ENCODE data around the gene PLCB2. TPM values are rescaled to one million over a fixed set of nuclear protein-coding genes. Genes with fewer than 3 reads are reported as not detected.

PLCB2 gene
- total RNA-seq, 1 donor = 0.27 TPM

- no peak overlapping the region for H3K4me3 ChIP-seq (ENCODE audit: low read depth, low read length)
- DNase-seq (ENCODE audit: low read depth) = no peak
- no peak for TF ChIP-seq CTCF (IDR thresholded peaks at IDR 0.05; ENCODE audit: insufficient read depth, low read length)
Measured at GRCh38 chr15:40245666-40246450, 61.9 kb downstream of the PLCB2 start.

- TF ChIP-seq CTCF (IDR thresholded peaks at IDR 0.05; ENCODE audit: insufficient read depth, low read length) = no peak
- DNase-seq (ENCODE audit: low read depth) = no peak
- no peak overlapping the region for H3K4me3 ChIP-seq (ENCODE audit: low read depth, low read length)
Measured at GRCh38 chr15:40244961-40245523, 62.7 kb downstream of the PLCB2 start.

GRCh38 chr15:40243126-40243810 lies 64.5 kb downstream of the PLCB2 start:
- H3K4me3 ChIP-seq (ENCODE audit: low read depth, low read length) = no peak overlapping the region
- no peak for DNase-seq (ENCODE audit: low read depth)
- no peak for TF ChIP-seq CTCF (IDR thresholded peaks at IDR 0.05; ENCODE audit: insufficient read depth, low read length)

- TF ChIP-seq CTCF (IDR thresholded peaks at IDR 0.05; ENCODE audit: insufficient read depth, low read length) = no peak
- DNase-seq (ENCODE audit: low read depth) = no peak
- H3K4me3 ChIP-seq (ENCODE audit: low read depth, low read length) = no peak overlapping the region
Measured at GRCh38 chr15:40242601-40243000, 65.1 kb downstream of the PLCB2 start.

GRCh38 chr15:40242213-40242599 lies 65.5 kb downstream of the PLCB2 start:
- TF ChIP-seq CTCF (IDR thresholded peaks at IDR 0.05; ENCODE audit: insufficient read depth, low read length) = no peak
- no peak for DNase-seq (ENCODE audit: low read depth)
- no peak overlapping the region for H3K4me3 ChIP-seq (ENCODE audit: low read depth, low read length)

- no peak for DNase-seq (ENCODE audit: low read depth)
- no peak overlapping the region for H3K4me3 ChIP-seq (ENCODE audit: low read depth, low read length)
Measured at GRCh38 chr15:40241269-40242212, 66.2 kb downstream of the PLCB2 start.

More at GRCh38 chr15:40241269-40242212, 66.2 kb downstream of the PLCB2 start:
- no peak for TF ChIP-seq CTCF (IDR thresholded peaks at IDR 0.05; ENCODE audit: insufficient read depth, low read length)
